Caco-2 (cell line): ENCODE results near the gene CHMP6. TPM values are rescaled to one million over a fixed set of nuclear protein-coding genes. Genes with fewer than 3 reads are reported as not detected.

Source experiments
- BruUV-seq: library from RNA; stranded (reverse); fragments of 400-500 nt; replicated peaks from 2 replicates; lab custom pipeline; 2021; lab: Mats Ljungman, UMichigan
- CTCF ChIA-PET: fragments of 300-600 bp; sonication (Branson Sonifier 250); formaldehyde crosslinking; loops from one replicate; lab custom pipeline; 2022; ENCODE audit warnings: antibody characterized with exemption; lab: Charles Lee
- POLR2A ChIA-PET: fragments of 300-600 bp; sonication (Branson Sonifier 250); formaldehyde crosslinking; loops from one replicate; lab custom pipeline; 2022; ENCODE audit warnings: antibody characterized with exemption; lab: Charles Lee
- DNase-seq, 2 experiments: peaks; one replicate each; pipeline versions ENCODE4 v3.0.0 to v3.0.0-alpha.2; 2020 to 2022
- H3K27me3 ChIP-seq: replicated peaks from 2 replicates; pipeline ENCODE4 v1.6.0; 2011; ENCODE audit warnings: low read length; ENCODE audit not compliant: control insufficient read depth, insufficient read depth
- H3K36me3 ChIP-seq: 2 replicates; pipeline ENCODE4 v1.5.1; 2011; ENCODE audit warnings: low read length; ENCODE audit not compliant: control insufficient read depth, insufficient read depth
- H3K4me1 ChIP-seq: fragments of 250-450 bp; sonication (Bioruptor Pico); 2 replicates; pipeline ENCODE4 v1.5.1; 2020; ENCODE audit warnings: mild to moderate bottlenecking
- H3K4me3 ChIP-seq: 2 replicates; pipeline ENCODE4 v1.5.1; 2011; ENCODE audit warnings: low read depth, mild to moderate bottlenecking, control low read depth, low read length
- H3K9me3 ChIP-seq: fragments of 250-450 bp; sonication (Bioruptor Pico); 2 replicates; pipeline ENCODE4 v1.5.1; 2020; ENCODE audit warnings: mild to moderate bottlenecking, moderate library complexity
- H3K27ac Mint-ChIP-seq: one replicate; pipeline ENCODE4 v1.8.0; 2022; ENCODE audit warnings: mixed read lengths; ENCODE audit not compliant: unreplicated experiment
- H3K27me3 Mint-ChIP-seq: one replicate; pipeline ENCODE4 v1.8.0; 2022; ENCODE audit warnings: mixed read lengths; ENCODE audit not compliant: insufficient read depth, unreplicated experiment
- H3K36me3 Mint-ChIP-seq: one replicate; pipeline ENCODE4 v1.8.0; 2022; ENCODE audit warnings: mild to moderate bottlenecking, mixed read lengths; ENCODE audit not compliant: insufficient read depth, unreplicated experiment
- H3K4me1 Mint-ChIP-seq: one replicate; pipeline ENCODE4 v1.8.0; 2022; ENCODE audit warnings: low read depth, mixed read lengths; ENCODE audit not compliant: unreplicated experiment
- H3K4me3 Mint-ChIP-seq: one replicate; pipeline ENCODE4 v1.8.0; 2022; ENCODE audit warnings: mild to moderate bottlenecking, moderate library complexity, mixed read lengths; ENCODE audit not compliant: unreplicated experiment
- H3K9me3 Mint-ChIP-seq: one replicate; pipeline ENCODE4 v1.8.0; 2022; ENCODE audit warnings: mixed read lengths; ENCODE audit not compliant: unreplicated experiment
- intact Hi-C: fragments of 100-400 bp; cut with micrococcal nuclease; formaldehyde crosslinking; loops from one replicate; pipeline ENCODE4 v1.10.0; 2022; ENCODE audit not compliant: unreplicated experiment
- total RNA-seq: library from RNA; stranded (reverse); gene quantifications from 2 replicates; pipeline ENCODE4 v1.2.3, GENCODE V29; 2022
- TF ChIP-seq, protein P1 (sequence below), 2 experiments: fragments of 200-600 bp in 1 of 2; IDR thresholded peaks; 1 replicate in 1 of 2; 2 replicates in 1 of 2; pipeline versions ENCODE4 v1.5.1 to v1.8.0; 2011 to 2022; ENCODE audit warnings: antibody characterized with exemption in 1 of 2, control low read depth in 1 of 2, inconsistent platforms in 1 of 2, low read depth in 1 of 2, low read length in 1 of 2, mild to moderate bottlenecking in 1 of 2, moderate library complexity in 1 of 2; ENCODE audit not compliant: insufficient read depth in 1 of 2, severe bottlenecking in 1 of 2, unreplicated experiment in 1 of 2

The CHMP6 gene
- total RNA-seq, 1 experiment from 2014 or later: 23.2 TPM

GRCh38 chr17:81008140-81008539, 16.5 kb downstream of the CHMP6 start:
- Histone ChIP-seq H3K4me3 (no peak overlapping the region), H3K27me3 (peaks cover 4% of the 10 kb centered on the region), H3K4me1 (peaks cover 19% of the 10 kb centered on the region), H3K9me3 (peaks cover 26% of the 10 kb centered on the region), H3K36me3 (no peaks in the 10 kb centered on the region)
- peaks cover 7% of the 10 kb centered on the region for H3K4me1 Mint-ChIP-seq
- TF ChIP-seq, protein P1, sequence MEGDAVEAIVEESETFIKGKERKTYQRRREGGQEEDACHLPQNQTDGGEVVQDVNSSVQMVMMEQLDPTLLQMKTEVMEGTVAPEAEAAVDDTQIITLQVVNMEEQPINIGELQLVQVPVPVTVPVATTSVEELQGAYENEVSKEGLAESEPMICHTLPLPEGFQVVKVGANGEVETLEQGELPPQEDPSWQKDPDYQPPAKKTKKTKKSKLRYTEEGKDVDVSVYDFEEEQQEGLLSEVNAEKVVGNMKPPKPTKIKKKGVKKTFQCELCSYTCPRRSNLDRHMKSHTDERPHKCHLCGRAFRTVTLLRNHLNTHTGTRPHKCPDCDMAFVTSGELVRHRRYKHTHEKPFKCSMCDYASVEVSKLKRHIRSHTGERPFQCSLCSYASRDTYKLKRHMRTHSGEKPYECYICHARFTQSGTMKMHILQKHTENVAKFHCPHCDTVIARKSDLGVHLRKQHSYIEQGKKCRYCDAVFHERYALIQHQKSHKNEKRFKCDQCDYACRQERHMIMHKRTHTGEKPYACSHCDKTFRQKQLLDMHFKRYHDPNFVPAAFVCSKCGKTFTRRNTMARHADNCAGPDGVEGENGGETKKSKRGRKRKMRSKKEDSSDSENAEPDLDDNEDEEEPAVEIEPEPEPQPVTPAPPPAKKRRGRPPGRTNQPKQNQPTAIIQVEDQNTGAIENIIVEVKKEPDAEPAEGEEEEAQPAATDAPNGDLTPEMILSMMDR (IDR thresholded peaks at IDR 0.05; ENCODE audit: insufficient read depth in 1 of 2, low read depth in 1 of 2, low read length in 1 of 2, severe bottlenecking in 1 of 2, unreplicated experiment in 1 of 2): no peak
- CTCF ChIA-PET: no interaction called here
- BruUV-seq: no TSS peak
- no peak overlapping the region for H3K4me3 Mint-ChIP-seq
- no peak overlapping the region for H3K27ac Mint-ChIP-seq
- no peak for DNase-seq
- peaks cover 15% of the 10 kb centered on the region for H3K27me3 Mint-ChIP-seq
- POLR2A ChIA-PET: no interaction called here
- peaks cover 15% of the 10 kb centered on the region for H3K36me3 Mint-ChIP-seq
- intact Hi-C loops: no loop called here
- H3K9me3 Mint-ChIP-seq: peaks cover 22% of the 10 kb centered on the region

GRCh38 chr17:81009136-81009535, 17.5 kb downstream of the CHMP6 start:
- TF ChIP-seq, protein P1 (IDR thresholded peaks at IDR 0.05; ENCODE audit: insufficient read depth in 1 of 2, low read depth in 1 of 2, low read length in 1 of 2, severe bottlenecking in 1 of 2, unreplicated experiment in 1 of 2): no peak
- POLR2A ChIA-PET: no interaction called here
- Mint-ChIP-seq H3K9me3 (peaks cover 22% of the 10 kb centered on the region), H3K36me3 (peaks cover 14% of the 10 kb centered on the region), H3K27ac (no peak overlapping the region), H3K4me3 (no peak overlapping the region), H3K4me1 (peaks cover 7% of the 10 kb centered on the region), H3K27me3 (peaks cover 9% of the 10 kb centered on the region)
- CTCF ChIA-PET: no interaction called here
- Histone ChIP-seq H3K36me3 (no peaks in the 10 kb centered on the region), H3K9me3 (peaks cover 26% of the 10 kb centered on the region), H3K27me3 (peaks cover 1% of the 10 kb centered on the region; the same call in 1 of the 2 replicates), H3K4me3 (no peak overlapping the region), H3K4me1 (peaks cover 19% of the 10 kb centered on the region)
- intact Hi-C loops: no loop called here
- BruUV-seq: no TSS peak
- DNase-seq: no peak

DNA sequence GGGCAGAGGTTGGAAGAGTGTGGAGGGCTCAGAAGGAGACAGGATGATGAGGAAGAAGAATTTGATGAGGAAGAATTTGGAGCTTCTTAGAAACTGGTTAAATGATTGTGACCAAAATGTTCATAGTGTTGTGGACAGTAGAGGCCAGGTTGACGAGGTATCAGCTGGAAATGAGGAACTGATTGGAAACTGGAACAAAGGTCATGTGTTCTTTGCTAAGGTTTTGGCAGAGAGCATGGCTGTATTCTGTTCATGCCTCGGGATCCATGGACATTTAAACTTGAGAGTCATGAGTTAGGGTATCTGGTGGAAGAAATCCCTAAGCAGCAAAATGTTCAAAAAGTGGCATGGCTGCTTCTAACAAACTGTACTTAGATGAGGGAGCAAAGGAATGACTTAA, 19.3 kb downstream of the CHMP6 start:
- H3K4me1 ChIP-seq: peaks cover 13% of the 10 kb centered on the region
- H3K36me3 Mint-ChIP-seq: peaks cover 6% of the 10 kb centered on the region
- no peak for DNase-seq
- H3K27me3 ChIP-seq: no peaks in the 10 kb centered on the region
- peak overlapping the region; percentile 12 for H3K4me3 Mint-ChIP-seq
- TF ChIP-seq, protein P1 (IDR thresholded peaks at IDR 0.05; ENCODE audit: insufficient read depth in 1 of 2, low read depth in 1 of 2, low read length in 1 of 2, severe bottlenecking in 1 of 2, unreplicated experiment in 1 of 2): no peak
- ChIA-PET CTCF (no interaction called here), POLR2A (no interaction called here)
- BruUV-seq: no TSS peak
- no peak overlapping the region for H3K4me3 ChIP-seq
- H3K9me3 ChIP-seq: peaks cover 26% of the 10 kb centered on the region
- peaks cover 7% of the 10 kb centered on the region for H3K4me1 Mint-ChIP-seq
- H3K27me3 Mint-ChIP-seq: peaks cover 7% of the 10 kb centered on the region
- H3K27ac Mint-ChIP-seq: peak overlapping the region; percentile 68
- intact Hi-C loops: no loop called here
- H3K36me3 ChIP-seq: no peaks in the 10 kb centered on the region
- peaks cover 31% of the 10 kb centered on the region for H3K9me3 Mint-ChIP-seq
